ENCODE results near the gene KMT2B. TPM values are rescaled to one million over a fixed set of nuclear protein-coding genes. Genes with fewer than 3 reads are reported as not detected.

Gene KMT2B
- total RNA-seq, 2 donors from 2014 or later = 67.4 to 117 TPM

- no peak for ATAC-seq (replicated peaks)
- peaks cover 98% of the 10 kb centered on the region for H3K36me3 Mint-ChIP-seq (ENCODE audit: low read depth)
These were observed 9.5 kb downstream of the KMT2B start for GRCh38 chr19:35727053-35727955.

GRCh38 chr19:35727956-35728706 is 10.3 kb downstream of the KMT2B start:
- H3K27me3 Mint-ChIP-seq = no peaks in the 10 kb centered on the region
- peaks cover 10% of the 10 kb centered on the region for H3K4me1 Mint-ChIP-seq
- H3K36me3 Mint-ChIP-seq (ENCODE audit: low read depth) = peaks cover 89% of the 10 kb centered on the region
- no peak for ATAC-seq (replicated peaks)
- no peaks in the 10 kb centered on the region for H3K9me3 Mint-ChIP-seq
- no peak overlapping the region for H3K4me3 Mint-ChIP-seq
- H3K27ac Mint-ChIP-seq = peak overlapping the region; percentile 69

More at GRCh38 chr19:35727053-35727955, 9.5 kb downstream of the KMT2B start:
- Mint-ChIP-seq H3K9me3 (no peaks in the 10 kb centered on the region), H3K27me3 (no peaks in the 10 kb centered on the region), H3K27ac (peak overlapping the region; percentile 69), H3K4me1 (peaks cover 10% of the 10 kb centered on the region), H3K4me3 (no peak overlapping the region)

- H3K9me3 Mint-ChIP-seq = no peaks in the 10 kb centered on the region
- H3K27ac Mint-ChIP-seq = no peak overlapping the region
- no peaks in the 10 kb centered on the region for H3K27me3 Mint-ChIP-seq
- peaks cover 11% of the 10 kb centered on the region for H3K4me1 Mint-ChIP-seq
- H3K4me3 Mint-ChIP-seq = no peak overlapping the region
- no peak for ATAC-seq (replicated peaks)
- H3K36me3 Mint-ChIP-seq (ENCODE audit: low read depth) = peaks cover 88% of the 10 kb centered on the region
These were observed 11.2 kb downstream of the KMT2B start for GRCh38 chr19:35729021-35729420.

GRCh38 chr19:35729763-35730162 is 12.0 kb downstream of the KMT2B start:
- ATAC-seq (replicated peaks) = no peak
- H3K27me3 Mint-ChIP-seq = no peaks in the 10 kb centered on the region
- no peak overlapping the region for H3K4me3 Mint-ChIP-seq
- H3K9me3 Mint-ChIP-seq = no peaks in the 10 kb centered on the region
- peak overlapping the region; percentile 38 for H3K27ac Mint-ChIP-seq
- H3K4me1 Mint-ChIP-seq = peaks cover 15% of the 10 kb centered on the region
- H3K36me3 Mint-ChIP-seq (ENCODE audit: low read depth) = peaks cover 88% of the 10 kb centered on the region

- Mint-ChIP-seq H3K9me3 (no peaks in the 10 kb centered on the region), H3K27ac (peak overlapping the region; percentile 38), H3K36me3 (ENCODE audit: low read depth) (peaks cover 88% of the 10 kb centered on the region), H3K4me1 (peaks cover 17% of the 10 kb centered on the region), H3K4me3 (no peak overlapping the region), H3K27me3 (no peaks in the 10 kb centered on the region)
- ATAC-seq (replicated peaks) = no peak
These were observed 12.5 kb downstream of the KMT2B start for GRCh38 chr19:35730326-35730725.

GRCh38 chr19:35731353-35731752 is 13.6 kb downstream of the KMT2B start:
- peak overlapping the region; percentile 74 for H3K27ac Mint-ChIP-seq
- no peaks in the 10 kb centered on the region for H3K9me3 Mint-ChIP-seq
- H3K4me3 Mint-ChIP-seq = no peak overlapping the region
- peaks cover 23% of the 10 kb centered on the region for H3K4me1 Mint-ChIP-seq
- H3K27me3 Mint-ChIP-seq = no peaks in the 10 kb centered on the region
- H3K36me3 Mint-ChIP-seq (ENCODE audit: low read depth) = peaks cover 88% of the 10 kb centered on the region
- peak; percentile 13 for ATAC-seq (replicated peaks)

- Mint-ChIP-seq H3K9me3 (no peaks in the 10 kb centered on the region), H3K36me3 (ENCODE audit: low read depth) (peaks cover 88% of the 10 kb centered on the region), H3K27ac (no peak overlapping the region), H3K27me3 (no peaks in the 10 kb centered on the region), H3K4me1 (peaks cover 26% of the 10 kb centered on the region), H3K4me3 (no peak overlapping the region)
- ATAC-seq (replicated peaks) = no peak
These were observed 14.1 kb downstream of the KMT2B start for GRCh38 chr19:35731779-35732405.

- Mint-ChIP-seq H3K27me3 (no peaks in the 10 kb centered on the region), H3K27ac (no peak overlapping the region), H3K36me3 (ENCODE audit: low read depth) (peaks cover 88% of the 10 kb centered on the region), H3K9me3 (no peaks in the 10 kb centered on the region), H3K4me3 (no peak overlapping the region), H3K4me1 (peaks cover 31% of the 10 kb centered on the region)
- ATAC-seq (replicated peaks) = no peak
These were observed 14.9 kb downstream of the KMT2B start for GRCh38 chr19:35732540-35733179.

- Mint-ChIP-seq H3K27ac (peak overlapping the region; percentile 80), H3K4me1 (peaks cover 31% of the 10 kb centered on the region), H3K36me3 (ENCODE audit: low read depth) (peaks cover 88% of the 10 kb centered on the region), H3K4me3 (no peak overlapping the region), H3K27me3 (no peaks in the 10 kb centered on the region), H3K9me3 (no peaks in the 10 kb centered on the region)
- ATAC-seq (replicated peaks) = no peak
These were observed 15.7 kb downstream of the KMT2B start for GRCh38 chr19:35733180-35734125.

GRCh38 chr19:35734273-35734672 is 16.5 kb downstream of the KMT2B start:
- peak overlapping the region; percentile 80 for H3K27ac Mint-ChIP-seq
- H3K36me3 Mint-ChIP-seq (ENCODE audit: low read depth) = peaks cover 88% of the 10 kb centered on the region
- H3K4me3 Mint-ChIP-seq = no peak overlapping the region
- H3K9me3 Mint-ChIP-seq = no peaks in the 10 kb centered on the region
- no peaks in the 10 kb centered on the region for H3K27me3 Mint-ChIP-seq
- ATAC-seq (replicated peaks) = no peak
- peaks cover 31% of the 10 kb centered on the region for H3K4me1 Mint-ChIP-seq

GRCh38 chr19:35734889-35735288 is 17.1 kb downstream of the KMT2B start:
- no peak for ATAC-seq (replicated peaks)
- peaks cover 86% of the 10 kb centered on the region for H3K36me3 Mint-ChIP-seq (ENCODE audit: low read depth)
- H3K4me3 Mint-ChIP-seq = no peak overlapping the region

GRCh38 chr19:35736913-35737886 is 19.4 kb downstream of the KMT2B start:
- Mint-ChIP-seq H3K27me3 (no peaks in the 10 kb centered on the region), H3K4me1 (peaks cover 29% of the 10 kb centered on the region), H3K36me3 (ENCODE audit: low read depth) (peaks cover 82% of the 10 kb centered on the region), H3K9me3 (no peaks in the 10 kb centered on the region), H3K27ac (peak overlapping the region; percentile 68), H3K4me3 (no peak overlapping the region)
- ATAC-seq (replicated peaks) = no peak

More at GRCh38 chr19:35734889-35735288, 17.1 kb downstream of the KMT2B start:
- Mint-ChIP-seq H3K4me1 (peaks cover 31% of the 10 kb centered on the region), H3K27me3 (no peaks in the 10 kb centered on the region), H3K27ac (peak overlapping the region; percentile 80), H3K9me3 (no peaks in the 10 kb centered on the region)
